ENCODE measurements around the gene KHNYN. TPM values are rescaled to one million over a fixed set of nuclear protein-coding genes. Genes with fewer than 3 reads are reported as not detected.
"Not testable (repeated sequence)": the region's sequence is repeated elsewhere in the genome, so short reads cannot be mapped to it uniquely, and the experiment has no call there.

KHNYN gene
- total and polyA plus RNA-seq, 10 donors: 10.9 to 90.6 (median 70.5) TPM

DNA sequence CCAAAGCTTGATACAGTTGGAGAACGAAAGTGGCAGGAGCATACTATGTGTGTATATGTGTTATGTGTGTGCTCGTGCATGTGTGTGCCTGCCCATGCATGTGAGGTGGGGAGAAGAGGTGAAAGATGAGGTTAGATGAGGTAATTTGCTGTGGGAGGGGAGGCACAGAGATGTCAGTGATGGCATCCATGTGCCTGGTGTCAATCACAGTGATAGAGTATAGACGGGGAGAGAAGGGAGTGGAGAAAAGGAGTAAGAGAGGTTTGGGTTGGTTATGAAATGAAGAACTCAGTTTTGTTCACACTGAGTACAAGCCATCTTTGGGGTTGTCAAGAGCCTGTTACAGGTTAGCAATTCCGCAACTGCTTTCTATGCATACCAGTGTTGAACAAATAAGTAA is 45.6 kb upstream of the KHNYN start:
- Histone ChIP-seq H3K36me3 (no peaks in the 10 kb centered on the region), H3K27ac (no peak overlapping the region), H3K4me1 (no peaks in the 10 kb centered on the region), H3K27me3 (replicated peaks in 1 of 7) (no peaks in the 10 kb centered on the region), H3K9me3 (no peaks in the 10 kb centered on the region), H3K4me3 (no peak overlapping the region)
- TF ChIP-seq POLR2AphosphoS5 (IDR thresholded peaks at IDR 0.05) (no peak), POLR2A (IDR thresholded peaks at IDR 0.05) (no peak)
- TF ChIP-seq, protein P1, sequence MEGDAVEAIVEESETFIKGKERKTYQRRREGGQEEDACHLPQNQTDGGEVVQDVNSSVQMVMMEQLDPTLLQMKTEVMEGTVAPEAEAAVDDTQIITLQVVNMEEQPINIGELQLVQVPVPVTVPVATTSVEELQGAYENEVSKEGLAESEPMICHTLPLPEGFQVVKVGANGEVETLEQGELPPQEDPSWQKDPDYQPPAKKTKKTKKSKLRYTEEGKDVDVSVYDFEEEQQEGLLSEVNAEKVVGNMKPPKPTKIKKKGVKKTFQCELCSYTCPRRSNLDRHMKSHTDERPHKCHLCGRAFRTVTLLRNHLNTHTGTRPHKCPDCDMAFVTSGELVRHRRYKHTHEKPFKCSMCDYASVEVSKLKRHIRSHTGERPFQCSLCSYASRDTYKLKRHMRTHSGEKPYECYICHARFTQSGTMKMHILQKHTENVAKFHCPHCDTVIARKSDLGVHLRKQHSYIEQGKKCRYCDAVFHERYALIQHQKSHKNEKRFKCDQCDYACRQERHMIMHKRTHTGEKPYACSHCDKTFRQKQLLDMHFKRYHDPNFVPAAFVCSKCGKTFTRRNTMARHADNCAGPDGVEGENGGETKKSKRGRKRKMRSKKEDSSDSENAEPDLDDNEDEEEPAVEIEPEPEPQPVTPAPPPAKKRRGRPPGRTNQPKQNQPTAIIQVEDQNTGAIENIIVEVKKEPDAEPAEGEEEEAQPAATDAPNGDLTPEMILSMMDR (IDR thresholded peaks at IDR 0.05 in 8 of 11, conservative IDR thresholded peaks at IDR 0.05 in 3 of 11): no peak
- 86 to 91% (median 89%) methylated on average over 4 of the region's 4 CpGs for WGBS, 5 donors
- intact Hi-C loops (cut with DNase I; ENCODE audit: low total_unique reads): no loop called here
- DNase-seq: no peak

DNA sequence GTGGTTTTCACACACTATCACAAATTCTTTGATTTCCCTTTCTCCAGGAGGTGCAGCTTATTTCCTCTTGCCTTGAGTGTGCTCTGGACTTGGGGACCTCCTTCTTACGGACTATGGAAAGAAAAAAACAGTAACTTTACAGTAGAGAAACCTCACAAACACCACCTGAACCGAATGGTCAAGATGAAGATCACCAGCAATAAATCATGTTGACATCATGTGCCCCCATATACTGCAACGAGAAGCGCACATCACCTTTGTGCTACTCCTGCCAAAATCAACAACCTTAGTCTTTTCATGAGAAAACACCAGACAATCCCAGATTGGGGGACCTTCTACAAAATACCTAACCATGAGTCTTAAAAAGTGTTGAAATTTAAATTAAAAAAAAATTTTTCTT is 44.2 kb upstream of the KHNYN start:
- intact Hi-C loops (cut with DNase I; ENCODE audit: low total_unique reads): no loop called here
- TF ChIP-seq POLR2AphosphoS5 (IDR thresholded peaks at IDR 0.05): no peak
- TF ChIP-seq, protein P1 (IDR thresholded peaks at IDR 0.05 in 8 of 11, conservative IDR thresholded peaks at IDR 0.05 in 3 of 11): no peak
- no peak overlapping the region for H3K4me3 ChIP-seq
- H3K36me3 ChIP-seq: no peaks in the 10 kb centered on the region
- no peaks in the 10 kb centered on the region for H3K4me1 ChIP-seq
- no peaks in the 10 kb centered on the region for H3K27me3 ChIP-seq (replicated peaks in 1 of 7)
- no peak overlapping the region for H3K27ac ChIP-seq
- WGBS, 5 donors: 76 to 88% (median 82%) methylated on average over 4 of the region's 4 CpGs
- H3K9me3 ChIP-seq: no peaks in the 10 kb centered on the region
- no peak for DNase-seq

DNA sequence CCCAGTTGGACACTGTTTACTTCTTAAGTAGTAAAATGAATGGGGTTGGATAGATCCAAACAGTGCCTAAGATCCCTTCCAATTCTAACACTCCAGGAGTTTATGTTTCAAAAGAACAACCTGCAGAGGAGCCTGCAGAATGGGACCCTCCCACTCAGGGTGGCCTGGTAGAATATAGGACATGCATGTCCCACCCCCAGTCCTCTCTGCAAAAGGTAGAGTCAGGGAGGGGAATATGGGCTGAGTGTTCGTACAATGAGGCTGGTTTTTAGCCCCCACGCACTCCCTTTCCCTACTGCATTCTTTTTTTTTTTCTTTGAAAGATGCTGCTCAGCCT is 42.8 kb upstream of the KHNYN start:
- H3K36me3 ChIP-seq: no peaks in the 10 kb centered on the region
- TF ChIP-seq, protein P1 (IDR thresholded peaks at IDR 0.05 in 8 of 11, conservative IDR thresholded peaks at IDR 0.05 in 3 of 11): no peak
- TF ChIP-seq POLR2A (IDR thresholded peaks at IDR 0.05) (no peak), POLR2AphosphoS5 (IDR thresholded peaks at IDR 0.05) (no peak)
- DNase-seq: no peak
- no peaks in the 10 kb centered on the region for H3K4me1 ChIP-seq
- no peak overlapping the region for H3K4me3 ChIP-seq
- peaks cover 0 to 9% (median 0%) of the 10 kb centered on the region in 7 donors for H3K27me3 ChIP-seq (replicated peaks in 1 of 7)
- 81 to 94% (median 89%) methylated on average over 2 of the region's 2 CpGs for WGBS, 5 donors
- H3K27ac ChIP-seq: no peak overlapping the region
- H3K9me3 ChIP-seq: no peaks in the 10 kb centered on the region
- intact Hi-C loops (cut with DNase I; ENCODE audit: low total_unique reads): no loop called here

DNA sequence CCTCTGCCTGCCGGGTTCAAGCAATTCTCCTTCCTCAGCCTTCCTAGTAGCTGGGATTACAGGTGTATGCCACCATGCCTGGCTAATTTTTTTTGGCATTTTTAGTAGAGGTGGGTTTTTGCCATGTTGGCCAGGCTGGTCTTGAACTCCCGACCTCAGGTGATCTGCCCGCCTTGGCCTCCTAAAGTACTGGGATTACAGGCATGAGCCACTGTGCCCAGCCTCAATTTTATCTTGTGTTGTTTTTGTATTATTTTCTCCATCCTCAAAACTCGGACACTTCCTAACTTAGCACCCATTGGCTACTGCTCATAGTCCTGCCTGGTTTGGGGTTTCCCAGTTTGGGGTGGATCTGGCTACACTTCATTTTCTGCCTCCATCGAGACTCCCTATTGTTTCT is 42.2 kb upstream of the KHNYN start:
- H3K36me3 ChIP-seq; H3K4me1 ChIP-seq; H3K27me3 ChIP-seq (replicated peaks in 1 of 7); DNase-seq; H3K4me3 ChIP-seq; H3K27ac ChIP-seq; intact Hi-C loops (cut with DNase I; ENCODE audit: low total_unique reads); H3K9me3 ChIP-seq: not testable (repeated sequence)
- WGBS, 5 donors: 83 to 95% (median 88%) methylated on average over 5 of the region's 5 CpGs

DNA sequence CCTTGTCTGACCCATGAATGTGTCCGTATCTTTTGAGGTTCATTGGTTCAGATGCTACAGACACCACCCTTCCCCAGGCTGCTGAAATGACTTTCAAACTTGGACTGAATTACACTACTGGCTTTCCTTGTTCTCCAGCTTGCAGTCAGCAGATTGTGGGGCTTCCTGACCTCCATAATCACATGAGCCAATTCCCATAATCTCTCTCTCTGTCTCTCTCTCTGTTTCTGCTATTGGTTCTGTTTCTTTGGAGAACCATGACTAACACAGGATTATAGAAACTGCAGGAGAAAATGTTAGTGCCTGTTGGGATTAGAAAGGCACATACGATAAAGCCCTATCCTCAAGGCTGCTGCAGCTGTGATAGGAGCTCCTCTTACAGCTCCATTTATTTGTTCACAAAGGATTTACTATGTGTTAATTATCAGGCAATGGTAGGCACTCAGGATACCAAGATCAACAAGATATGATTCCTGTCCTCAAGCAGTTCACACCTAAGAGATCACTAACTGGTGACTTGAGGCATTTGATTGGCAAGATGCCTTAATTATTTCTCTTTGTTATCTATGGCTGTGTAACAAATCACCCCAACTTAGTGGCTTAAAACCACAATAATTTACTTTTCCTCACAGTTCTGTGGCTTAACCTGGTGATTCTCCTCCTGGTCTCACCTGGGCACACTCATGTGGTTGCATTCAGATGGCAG is 41.1 kb upstream of the KHNYN start:
- H3K27ac ChIP-seq: peak overlapping the region in 1 of 8 donors; percentile 22
- DNase-seq: no peak
- H3K9me3 ChIP-seq: no peaks in the 10 kb centered on the region
- 84 to 95% (median 86%) methylated on average over 2 of the region's 2 CpGs for WGBS, 5 donors
- TF ChIP-seq POLR2AphosphoS5 (IDR thresholded peaks at IDR 0.05) (no peak), POLR2A (IDR thresholded peaks at IDR 0.05) (no peak)
- TF ChIP-seq, protein P1 (IDR thresholded peaks at IDR 0.05 in 8 of 11, conservative IDR thresholded peaks at IDR 0.05 in 3 of 11): no peak
- intact Hi-C loops (cut with DNase I; ENCODE audit: low total_unique reads): no loop called here
- H3K4me1 ChIP-seq: no peaks in the 10 kb centered on the region
- peaks cover 0 to 9% (median 0%) of the 10 kb centered on the region in 7 donors for H3K27me3 ChIP-seq (replicated peaks in 1 of 7)
- no peaks in the 10 kb centered on the region for H3K36me3 ChIP-seq
- no peak overlapping the region for H3K4me3 ChIP-seq

Data from spleen (tissue), 11 donors.